ENCODE data around the gene DDX54. TPM values are rescaled to one million over a fixed set of nuclear protein-coding genes. Genes with fewer than 3 reads are reported as not detected.
A peak's percentile ranks its signal among the peaks of the same experiment; 100 is the strongest.

Gene DDX54
- total RNA-seq = 10 to 100 TPM; 35.1 to 38.0 TPM

- no peaks in the 10 kb centered on the region for H3K27me3 ChIP-seq
- H3K36me3 ChIP-seq = peaks cover 4% of the 10 kb centered on the region
- peak; percentile 81 for DNase-seq (ENCODE audit: low spot score)
- no peak for TF ChIP-seq CTCF (IDR thresholded peaks at IDR 0.05)
- H3K4me1 ChIP-seq = peaks cover 0 to 27% of the 10 kb centered on the region in 2 donors
- H3K27ac ChIP-seq = peak within 1 kb of the TSS; percentile 91 to 98
- no peaks in the 10 kb centered on the region for H3K9me3 ChIP-seq
- H3K4me3 ChIP-seq = peak within 1 kb of the TSS; percentile 98 to 100
Measured at GRCh38 chr12:113185180-113186032, at the start of gene DDX54, which contains the start of gene RITA1. Gene DDX54 (minus strand): TSS chr12:113185478. CDS start chr12:113185451, 27 bp downstream. Gene RITA1 (plus strand): TSS chr12:113185721. CDS start chr12:113186747, 1,026 bp downstream.

GRCh38 chr12:113234483-113234882, 49.2 kb upstream of the DDX54 start:
- DNase-seq (ENCODE audit: low spot score) = no peak
- H3K4me1 ChIP-seq = peaks cover 0 to 89% of the 10 kb centered on the region in 2 donors
- peak overlapping the region; percentile 83 to 95 for H3K27ac ChIP-seq
- TF ChIP-seq CTCF (IDR thresholded peaks at IDR 0.05) = no peak
- H3K27me3 ChIP-seq = no peaks in the 10 kb centered on the region
- H3K36me3 ChIP-seq = peaks cover 40% of the 10 kb centered on the region
- H3K9me3 ChIP-seq = no peaks in the 10 kb centered on the region
- H3K4me3 ChIP-seq = no peak overlapping the region

- H3K27me3 ChIP-seq = no peaks in the 10 kb centered on the region
- H3K27ac ChIP-seq = peak overlapping the region; percentile 83 to 95
- no peaks in the 10 kb centered on the region for H3K9me3 ChIP-seq
- peaks cover 0 to 89% of the 10 kb centered on the region in 2 donors for H3K4me1 ChIP-seq
- DNase-seq (ENCODE audit: low spot score) = no peak
- no peak overlapping the region for H3K4me3 ChIP-seq
- no peak for TF ChIP-seq CTCF (IDR thresholded peaks at IDR 0.05)
- H3K36me3 ChIP-seq = peaks cover 38% of the 10 kb centered on the region
Measured at GRCh38 chr12:113233967-113234366, 48.7 kb upstream of the DDX54 start.

GRCh38 chr12:113232840-113233585, 47.7 kb upstream of the DDX54 start:
- Histone ChIP-seq H3K36me3 (peaks cover 40% of the 10 kb centered on the region), H3K27ac (peak overlapping the region; percentile 83 to 95), H3K27me3 (no peaks in the 10 kb centered on the region), H3K9me3 (no peaks in the 10 kb centered on the region), H3K4me1 (peaks cover 0 to 89% of the 10 kb centered on the region in 2 donors), H3K4me3 (no peak overlapping the region)
- no peak for TF ChIP-seq CTCF (IDR thresholded peaks at IDR 0.05)
- DNase-seq (ENCODE audit: low spot score) = no peak

GRCh38 chr12:113232089-113232839, 47.0 kb upstream of the DDX54 start:
- no peak for TF ChIP-seq CTCF (IDR thresholded peaks at IDR 0.05)
- no peaks in the 10 kb centered on the region for H3K9me3 ChIP-seq

More at GRCh38 chr12:113232089-113232839, 47.0 kb upstream of the DDX54 start:
- Histone ChIP-seq H3K4me3 (no peak overlapping the region), H3K4me1 (peaks cover 0 to 89% of the 10 kb centered on the region in 2 donors), H3K36me3 (peaks cover 42% of the 10 kb centered on the region), H3K27me3 (no peaks in the 10 kb centered on the region), H3K27ac (peak overlapping the region; percentile 83 to 95)
- DNase-seq (ENCODE audit: low spot score) = no peak
